Astrocyte of the cerebellum (primary cell): ENCODE measurements around the gene RBM20.

Source experiments
- DNase-seq: peaks from one replicate; pipeline ENCODE4 v3.0.0-alpha.2; 2011; ENCODE audit warnings: low read depth
- H3K4me3 ChIP-seq: 2 replicates; pipeline ENCODE4 v1.5.1; 2011; ENCODE audit warnings: mild to moderate bottlenecking, low read depth, low read length, moderate library complexity
- in situ Hi-C: cut with HindIII; loops from 2 replicates; pipeline ENCODE4 v1.10.0; 2017; ENCODE audit warnings: low sequenced_read_pairs
- TF ChIP-seq, protein P1 (sequence below): IDR thresholded peaks from 2 replicates; pipeline ENCODE4 v1.5.1; 2012; ENCODE audit warnings: low read length, low read depth, moderate library complexity, mild to moderate bottlenecking; ENCODE audit errors: missing control alignments

The RBM20 gene

DNA sequence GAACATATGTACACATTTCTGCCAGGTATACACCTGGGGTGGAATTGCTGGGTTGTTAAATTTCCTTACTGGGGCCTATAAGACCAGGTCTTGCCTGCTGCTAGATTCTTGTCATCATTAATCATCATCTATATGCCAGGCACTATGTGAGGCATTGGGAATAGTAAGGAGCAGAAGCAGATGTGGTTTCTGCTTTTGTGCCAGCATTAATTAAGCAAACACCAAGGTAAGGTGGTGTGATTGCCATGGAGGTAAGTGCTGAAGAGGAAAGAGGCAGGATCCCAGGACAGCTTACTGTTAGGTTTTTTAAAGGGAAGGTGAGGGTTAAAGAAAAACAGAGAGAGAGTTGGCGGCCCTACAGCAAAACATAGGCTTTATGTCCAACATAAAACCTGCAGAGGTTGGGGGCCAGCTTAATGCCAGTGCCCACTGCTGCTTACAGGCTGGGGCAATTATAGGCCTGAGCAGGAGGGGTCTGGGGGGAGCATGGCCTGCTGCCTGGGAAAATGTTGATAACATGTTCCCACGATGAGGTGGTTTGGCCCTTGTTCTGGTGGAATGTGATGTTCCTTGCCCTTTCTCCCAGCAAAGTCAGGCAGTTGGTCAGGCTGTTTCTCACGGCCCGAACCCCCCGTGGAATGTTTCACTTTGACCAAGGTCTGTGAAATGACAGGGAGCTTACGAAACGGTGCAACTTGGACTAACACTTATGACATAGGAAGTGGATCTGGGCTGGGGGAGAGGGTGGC, 93.9 kb downstream of the RBM20 start:
- in situ Hi-C loops, result loop anchor here (25.0 kb wide), 1 partner anchor 149 kb away; no protein-coding TSS in a partner anchor
- TF ChIP-seq, protein P1, sequence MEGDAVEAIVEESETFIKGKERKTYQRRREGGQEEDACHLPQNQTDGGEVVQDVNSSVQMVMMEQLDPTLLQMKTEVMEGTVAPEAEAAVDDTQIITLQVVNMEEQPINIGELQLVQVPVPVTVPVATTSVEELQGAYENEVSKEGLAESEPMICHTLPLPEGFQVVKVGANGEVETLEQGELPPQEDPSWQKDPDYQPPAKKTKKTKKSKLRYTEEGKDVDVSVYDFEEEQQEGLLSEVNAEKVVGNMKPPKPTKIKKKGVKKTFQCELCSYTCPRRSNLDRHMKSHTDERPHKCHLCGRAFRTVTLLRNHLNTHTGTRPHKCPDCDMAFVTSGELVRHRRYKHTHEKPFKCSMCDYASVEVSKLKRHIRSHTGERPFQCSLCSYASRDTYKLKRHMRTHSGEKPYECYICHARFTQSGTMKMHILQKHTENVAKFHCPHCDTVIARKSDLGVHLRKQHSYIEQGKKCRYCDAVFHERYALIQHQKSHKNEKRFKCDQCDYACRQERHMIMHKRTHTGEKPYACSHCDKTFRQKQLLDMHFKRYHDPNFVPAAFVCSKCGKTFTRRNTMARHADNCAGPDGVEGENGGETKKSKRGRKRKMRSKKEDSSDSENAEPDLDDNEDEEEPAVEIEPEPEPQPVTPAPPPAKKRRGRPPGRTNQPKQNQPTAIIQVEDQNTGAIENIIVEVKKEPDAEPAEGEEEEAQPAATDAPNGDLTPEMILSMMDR, result no peak
- DNase-seq, result peak; percentile 49
- H3K4me3 ChIP-seq, result no peak overlapping the region

DNA sequence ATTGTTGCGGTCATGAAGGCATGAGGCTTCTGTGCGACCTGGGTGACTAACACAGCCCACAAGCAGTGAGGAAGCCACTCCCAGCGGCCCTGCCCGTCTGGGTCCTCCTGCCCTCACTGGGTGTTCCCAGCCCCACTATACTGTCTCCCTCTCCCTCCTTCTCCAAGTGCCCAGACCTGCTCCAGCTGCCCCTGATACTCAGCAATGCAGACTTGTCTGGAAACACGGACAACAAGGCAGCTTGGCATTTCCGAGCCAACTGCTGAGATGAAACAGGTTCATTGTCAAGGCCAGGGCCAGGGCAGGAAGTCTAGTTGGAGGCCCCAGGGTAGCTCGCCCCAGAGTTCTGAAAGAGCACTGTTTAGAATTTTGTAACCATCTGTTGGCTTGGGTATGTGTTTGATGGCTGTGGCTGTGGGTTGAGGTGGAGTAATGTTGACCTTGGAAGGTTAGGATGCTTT, 95.7 kb downstream of the RBM20 start:
- no peak overlapping the region for H3K4me3 ChIP-seq
- TF ChIP-seq, protein P1, result no peak
- DNase-seq, result no peak
- in situ Hi-C loops, result loop anchor here (25.0 kb wide), 1 partner anchor 147 kb away; no protein-coding TSS in a partner anchor

DNA sequence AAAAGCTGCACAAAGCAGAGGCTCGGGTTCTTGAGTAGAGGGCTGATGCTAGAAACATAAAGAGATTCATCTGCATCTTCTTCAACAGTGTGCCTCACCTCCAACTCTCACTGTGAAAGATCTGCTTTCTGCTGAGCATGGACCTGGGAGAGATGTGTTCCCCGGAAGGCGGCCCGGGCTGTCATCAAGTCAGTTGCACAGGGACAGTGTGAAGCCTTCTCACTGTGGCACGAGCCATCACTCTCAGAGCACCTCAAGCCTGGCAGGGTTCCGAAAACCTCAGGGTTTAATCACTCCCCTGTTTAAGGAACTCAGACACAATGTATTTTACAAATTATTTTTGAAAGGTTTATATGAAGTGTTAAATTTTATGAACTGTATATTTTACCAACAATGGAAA, 98.7 kb downstream of the RBM20 start:
- TF ChIP-seq, protein P1, result no peak
- no peak overlapping the region for H3K4me3 ChIP-seq
- DNase-seq, result no peak
- in situ Hi-C loops, result loop anchor here (25.0 kb wide), 1 partner anchor 144 kb away; no protein-coding TSS in a partner anchor

DNA sequence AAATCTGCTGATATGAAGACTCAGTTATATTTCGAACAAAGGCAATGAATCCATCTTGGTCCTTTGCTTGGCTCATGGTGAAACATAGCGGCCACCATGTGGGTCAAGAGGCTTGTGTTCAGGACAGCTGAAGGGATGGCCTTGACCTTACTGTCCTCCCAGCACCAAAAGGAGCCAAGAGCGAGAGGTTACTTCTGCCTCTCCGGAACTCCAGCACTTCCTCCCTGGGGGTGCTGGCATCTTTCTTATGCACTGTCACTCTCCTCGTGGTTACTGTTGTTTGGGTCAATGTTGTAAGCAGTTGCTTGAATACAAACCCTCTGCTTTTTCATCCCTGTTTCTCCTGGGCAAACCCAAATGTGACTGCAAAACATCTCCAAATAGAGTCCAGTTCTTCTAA, 100.6 kb downstream of the RBM20 start:
- no peak for DNase-seq
- TF ChIP-seq, protein P1, result no peak
- in situ Hi-C loops, result loop anchor here (25.0 kb wide), 1 partner anchor 143 kb away; no protein-coding TSS in a partner anchor
- no peak overlapping the region for H3K4me3 ChIP-seq

DNA sequence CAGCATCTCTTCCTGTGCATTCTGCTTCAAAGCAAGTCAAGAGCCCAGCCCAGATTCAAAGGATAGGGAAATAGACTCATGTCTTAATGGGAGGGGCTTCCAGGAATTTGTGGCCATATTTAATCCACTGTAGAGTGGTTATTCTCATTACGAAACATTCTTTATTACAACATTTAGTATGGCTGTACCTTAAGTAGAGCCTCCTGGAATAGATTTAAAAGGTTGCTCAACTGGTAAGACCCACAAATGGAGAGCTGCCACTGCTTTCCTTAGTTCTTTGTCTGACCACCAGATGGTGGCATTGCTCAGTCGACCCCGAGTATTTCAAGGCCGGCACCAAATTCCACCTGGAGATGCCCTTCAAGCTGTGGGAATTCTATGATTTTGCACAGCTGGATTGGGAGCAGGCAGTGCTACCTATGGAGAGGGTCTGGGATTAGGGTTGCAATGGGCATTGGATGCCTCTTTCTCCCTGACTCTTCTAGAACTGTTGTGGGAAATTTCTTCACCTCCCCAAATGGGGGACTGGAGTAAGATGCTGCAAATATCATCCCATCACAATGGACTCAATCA, 102.2 kb downstream of the RBM20 start:
- in situ Hi-C loops, result loop anchor here (25.0 kb wide), 1 partner anchor 141 kb away; no protein-coding TSS in a partner anchor
- TF ChIP-seq, protein P1, result peak; percentile 73
- H3K4me3 ChIP-seq, result no peak overlapping the region
- DNase-seq, result peak; percentile 68

DNA sequence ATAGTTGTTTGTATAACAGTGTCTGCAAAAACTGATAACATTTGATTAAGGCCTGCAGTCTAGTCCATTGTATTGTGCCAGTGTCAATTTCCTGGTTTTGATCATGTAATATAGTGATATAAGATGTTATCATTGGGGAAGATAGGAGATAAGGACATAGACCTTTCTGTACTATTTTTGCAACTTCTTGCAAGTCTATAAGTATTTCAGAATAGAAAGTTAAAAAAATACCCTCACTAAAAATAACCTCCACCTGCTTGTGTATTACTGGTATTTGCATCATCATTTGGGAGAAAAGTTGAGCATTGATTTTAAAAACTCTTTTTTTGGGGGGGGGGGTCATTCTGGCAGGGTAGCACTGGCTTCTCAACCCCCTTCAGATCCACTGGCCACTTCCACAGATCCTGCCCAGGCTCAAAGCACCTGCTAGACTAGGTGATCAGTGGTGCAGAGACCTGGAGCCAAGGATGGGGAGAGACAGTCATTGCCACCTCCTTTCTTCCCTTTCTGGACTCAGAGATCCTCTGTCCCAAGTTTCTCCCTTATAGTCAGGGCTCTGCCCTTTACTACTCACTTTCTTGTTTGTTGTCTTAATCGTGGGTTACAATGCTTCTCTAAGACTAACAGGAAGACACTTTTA, 103.0 kb downstream of the RBM20 start:
- TF ChIP-seq, protein P1, result no peak
- DNase-seq, result no peak
- in situ Hi-C loops, result loop anchor here (25.0 kb wide), 1 partner anchor 140 kb away; no protein-coding TSS in a partner anchor
- no peak overlapping the region for H3K4me3 ChIP-seq
